Ecto neural progenitor cell (in vitro differentiated cells): ENCODE measurements around the gene DNMT3L.
"Not testable (repeated sequence)": the region's sequence is repeated elsewhere in the genome, so short reads cannot be mapped to it uniquely, and the experiment has no call there.

Experiments
- DNase-seq: peaks from one replicate; pipeline ENCODE4 v3.0.0-alpha.2; 2018; ENCODE audit warnings: low spot score

Gene DNMT3L

GRCh38 chr21:44197156-44197516 lies 64.6 kb downstream of the DNMT3L start:
- not testable (repeated sequence) for DNase-seq
